GM18907 (cell line): ENCODE data around the gene GNA12.
"Not testable (repeated sequence)": the region's sequence is repeated elsewhere in the genome, so short reads cannot be mapped to it uniquely, and the experiment has no call there.

Source experiments
- ATAC-seq: cut with Tn5 transposase; IDR thresholded peaks from one replicate; pipeline ENCODE4 v1.9.1; 2021; ENCODE audit warnings: mild to moderate bottlenecking, moderate library complexity; ENCODE audit not compliant: unreplicated experiment

Gene GNA12

GRCh38 chr7:2864999-2865670 is 21.0 kb upstream of the GNA12 start:
- ATAC-seq: no peak

- ATAC-seq: no peak
Measured at GRCh38 chr7:2864204-2864985, 20.3 kb upstream of the GNA12 start.

GRCh38 chr7:2863461-2864066 is 19.5 kb upstream of the GNA12 start:
- peak; percentile 95 for ATAC-seq

- ATAC-seq: no peak
Measured at GRCh38 chr7:2862831-2863361, 18.8 kb upstream of the GNA12 start.

GRCh38 chr7:2861509-2861908 is 17.4 kb upstream of the GNA12 start:
- ATAC-seq: no peak

- no peak for ATAC-seq
Measured at GRCh38 chr7:2860627-2861133, 16.6 kb upstream of the GNA12 start.

- no peak for ATAC-seq
Measured at GRCh38 chr7:2859952-2860351, 15.8 kb upstream of the GNA12 start.

GRCh38 chr7:2858621-2859020 is 14.5 kb upstream of the GNA12 start:
- ATAC-seq: no peak

GRCh38 chr7:2856388-2857169 is 12.5 kb upstream of the GNA12 start:
- ATAC-seq: no peak

- no peak for ATAC-seq
Measured at GRCh38 chr7:2855386-2855785, 11.3 kb upstream of the GNA12 start.

GRCh38 chr7:2853552-2853951 is 9.4 kb upstream of the GNA12 start:
- not testable (repeated sequence) for ATAC-seq

- ATAC-seq: no peak
Measured at GRCh38 chr7:2853147-2853546, 9.0 kb upstream of the GNA12 start.

GRCh38 chr7:2851497-2851896 is 7.4 kb upstream of the GNA12 start:
- peak; percentile 70 for ATAC-seq

GRCh38 chr7:2849941-2850766 is 6.0 kb upstream of the GNA12 start:
- no peak for ATAC-seq

GRCh38 chr7:2845034-2845592 is 1.0 kb upstream of the GNA12 start:
- no peak for ATAC-seq

- peak; percentile 16 for ATAC-seq
Measured at GRCh38 chr7:2843711-2844152, 376 bp downstream of the GNA12 start.

GRCh38 chr7:2843191-2843685 is 870 bp downstream of the GNA12 start:
- ATAC-seq: no peak

GRCh38 chr7:2841907-2842306 is 2.2 kb downstream of the GNA12 start:
- no peak for ATAC-seq

GRCh38 chr7:2840458-2840857 is 3.6 kb downstream of the GNA12 start:
- no peak for ATAC-seq
